Lower leg skin (tissue), 3 donors: ENCODE data around the gene PLXNB1.

Experiments
- POLR2A ChIP-seq, 2 donors: fragments of 450-650 bp; IDR thresholded peaks; one replicate each; pipeline ENCODE4 v1.6.1; 2016 to 2017; ENCODE audit warnings: antibody characterized with exemption in 2 of 2, mild to moderate bottlenecking in 1 of 2, moderate library complexity in 1 of 2
- TF ChIP-seq, protein P1 (sequence below), 3 donors: fragments of 450-650 bp; IDR thresholded peaks; one replicate each; pipeline ENCODE4 v1.5.1; 2016; ENCODE audit warnings: antibody characterized with exemption in 3 of 3, mild to moderate bottlenecking in 3 of 3, moderate library complexity in 2 of 3

DNA sequence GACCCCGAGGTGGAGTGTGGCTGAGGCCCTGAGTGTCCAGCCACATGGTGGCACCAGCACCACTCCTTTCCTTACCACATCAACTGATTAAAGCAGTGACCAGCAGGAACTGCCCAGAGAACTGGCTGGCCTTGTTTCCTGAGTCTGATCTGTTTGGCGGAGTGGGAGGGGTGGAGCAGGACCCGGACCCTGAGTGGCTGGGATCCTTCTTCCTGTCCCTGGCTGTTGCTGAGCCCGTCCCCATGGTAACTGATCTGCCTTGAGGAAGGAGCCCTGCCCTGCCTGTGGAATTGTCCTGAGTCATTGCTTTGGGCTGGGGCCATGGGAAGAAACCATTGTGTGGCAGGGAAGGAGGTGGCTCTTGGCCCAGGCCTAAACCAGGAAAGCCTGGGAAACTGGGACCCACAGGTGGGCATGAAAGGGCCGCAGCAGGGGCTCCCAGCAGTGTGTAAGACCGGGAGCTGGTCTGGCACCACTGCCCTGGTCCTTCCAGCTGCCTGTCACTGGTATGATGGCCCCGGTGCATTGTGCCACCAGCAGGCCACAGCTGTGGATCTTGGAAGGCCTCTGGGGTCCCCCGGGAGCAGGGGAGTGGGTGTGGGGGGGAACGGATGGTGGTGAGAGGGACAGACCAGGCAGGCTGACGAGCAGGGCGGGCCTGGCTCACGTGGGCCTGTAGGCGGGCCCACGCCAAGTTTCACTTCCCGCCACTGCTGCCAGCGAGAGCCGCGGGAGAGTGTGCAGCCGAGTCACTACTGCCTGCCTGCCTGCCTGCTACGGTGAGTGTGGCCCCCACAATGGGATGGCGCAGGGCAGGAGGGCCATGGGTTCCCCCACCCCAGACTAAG is 35.9 kb upstream of the PLXNB1 start:
- TF ChIP-seq, protein P1, sequence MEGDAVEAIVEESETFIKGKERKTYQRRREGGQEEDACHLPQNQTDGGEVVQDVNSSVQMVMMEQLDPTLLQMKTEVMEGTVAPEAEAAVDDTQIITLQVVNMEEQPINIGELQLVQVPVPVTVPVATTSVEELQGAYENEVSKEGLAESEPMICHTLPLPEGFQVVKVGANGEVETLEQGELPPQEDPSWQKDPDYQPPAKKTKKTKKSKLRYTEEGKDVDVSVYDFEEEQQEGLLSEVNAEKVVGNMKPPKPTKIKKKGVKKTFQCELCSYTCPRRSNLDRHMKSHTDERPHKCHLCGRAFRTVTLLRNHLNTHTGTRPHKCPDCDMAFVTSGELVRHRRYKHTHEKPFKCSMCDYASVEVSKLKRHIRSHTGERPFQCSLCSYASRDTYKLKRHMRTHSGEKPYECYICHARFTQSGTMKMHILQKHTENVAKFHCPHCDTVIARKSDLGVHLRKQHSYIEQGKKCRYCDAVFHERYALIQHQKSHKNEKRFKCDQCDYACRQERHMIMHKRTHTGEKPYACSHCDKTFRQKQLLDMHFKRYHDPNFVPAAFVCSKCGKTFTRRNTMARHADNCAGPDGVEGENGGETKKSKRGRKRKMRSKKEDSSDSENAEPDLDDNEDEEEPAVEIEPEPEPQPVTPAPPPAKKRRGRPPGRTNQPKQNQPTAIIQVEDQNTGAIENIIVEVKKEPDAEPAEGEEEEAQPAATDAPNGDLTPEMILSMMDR (IDR thresholded peaks at IDR 0.05) = peak in 1 of 3 donors; percentile 74
- TF ChIP-seq POLR2A (IDR thresholded peaks at IDR 0.05) = peak in 1 of 2 donors; percentile 24
